NOMO-1 treated with dmso at 0.1 percent for 144 hours (cell line): ENCODE results near the gene TSPAN2.

Source experiments
- DNase-seq: peaks from one replicate; lab custom pipeline; 2025; ENCODE audit not compliant: unreplicated experiment; lab: John Stamatoyannopoulos, UW

Gene TSPAN2

DNA sequence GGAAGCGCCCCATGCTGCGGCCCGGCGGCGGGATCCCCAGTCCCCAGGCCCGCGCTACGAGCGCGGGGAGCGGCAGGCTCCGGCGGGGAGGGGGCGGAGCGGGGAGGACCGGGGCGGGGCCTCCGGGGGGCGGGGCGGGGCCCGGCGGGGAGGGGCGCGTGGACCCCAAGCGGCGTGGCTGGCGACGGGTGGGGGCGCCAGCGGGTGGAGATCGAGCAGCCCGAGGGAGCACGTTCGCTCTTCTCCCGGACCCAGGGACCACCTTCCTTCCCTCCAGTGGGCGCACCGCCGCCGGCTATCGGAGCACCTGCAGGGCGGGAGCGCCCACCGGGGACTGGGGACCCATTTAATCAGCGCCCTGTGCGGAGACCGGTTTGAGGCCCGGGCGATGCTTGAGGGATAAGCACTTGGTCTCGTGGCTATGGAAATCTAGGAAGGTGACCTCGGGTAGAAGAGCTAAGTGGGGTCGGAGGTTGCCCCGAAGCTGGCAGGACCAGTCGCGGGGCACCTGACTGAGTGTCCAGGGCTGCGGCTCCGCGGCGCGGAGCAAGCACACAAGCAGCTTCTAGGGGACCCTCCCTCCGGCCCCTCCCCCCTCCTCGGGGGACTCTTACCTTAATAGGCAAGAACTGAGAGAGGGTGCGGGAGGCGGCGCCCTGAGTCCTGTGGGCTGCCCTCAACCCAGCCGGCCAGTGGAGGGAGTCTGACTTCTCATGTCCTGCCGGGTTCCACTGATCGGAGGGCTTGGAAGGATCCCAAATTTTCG is at the start of gene TSPAN2:
Gene TSPAN2, minus strand, starts transcription at position 84 of the 766 bp plus-strand sequence. Its CDS starts 71 bp downstream, at position 13.
- no peak for DNase-seq

- peak; percentile 49 for DNase-seq
These were observed 49.7 kb upstream of the TSPAN2 start for GRCh38 chr1:115138973-115139372.

- no peak for DNase-seq
These were observed 49.0 kb upstream of the TSPAN2 start for GRCh38 chr1:115138271-115138670.

GRCh38 chr1:115137191-115137590 is 47.9 kb upstream of the TSPAN2 start:
- no peak for DNase-seq

DNA sequence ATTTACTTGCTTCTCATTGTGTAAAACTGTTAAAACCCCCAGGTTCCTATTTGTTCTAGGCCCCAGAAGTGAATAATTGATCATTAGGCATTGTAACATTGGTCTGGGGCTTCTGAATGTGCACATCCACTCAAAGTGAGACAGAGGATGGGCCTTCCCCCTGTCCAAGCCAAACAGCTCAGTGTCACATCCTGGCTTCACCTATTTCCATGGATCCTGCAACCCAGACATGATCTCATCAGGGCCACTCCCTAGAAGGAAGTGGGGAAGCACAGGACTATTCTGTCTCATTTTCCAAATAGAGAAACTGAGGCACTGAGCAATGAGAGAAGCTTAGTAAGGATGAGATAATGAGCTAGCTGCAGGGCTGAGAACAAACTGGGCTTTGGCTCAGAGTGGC is 47.4 kb upstream of the TSPAN2 start:
- DNase-seq: no peak

DNA sequence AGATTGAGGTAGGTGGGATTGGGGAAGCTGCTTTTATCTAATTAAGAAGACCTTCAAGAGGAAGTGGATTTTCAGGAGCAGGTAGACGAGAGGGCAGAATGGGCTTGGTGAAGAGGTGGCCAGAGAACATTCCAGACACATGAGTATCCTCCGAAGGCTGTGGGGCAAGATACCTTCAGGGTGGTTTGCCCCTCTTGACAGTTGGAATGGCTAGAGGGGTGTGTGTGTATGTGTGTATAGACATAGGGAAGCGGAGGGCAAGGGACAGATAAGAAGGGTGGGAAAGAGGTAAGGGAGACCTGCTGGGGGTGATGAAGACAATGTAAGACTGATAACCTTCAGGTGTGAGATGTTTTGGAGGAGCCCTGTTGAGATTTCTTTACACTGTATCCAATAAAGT is 46.8 kb upstream of the TSPAN2 start:
- no peak for DNase-seq

- DNase-seq: no peak
These were observed 46.4 kb upstream of the TSPAN2 start for GRCh38 chr1:115135681-115136080.

DNA sequence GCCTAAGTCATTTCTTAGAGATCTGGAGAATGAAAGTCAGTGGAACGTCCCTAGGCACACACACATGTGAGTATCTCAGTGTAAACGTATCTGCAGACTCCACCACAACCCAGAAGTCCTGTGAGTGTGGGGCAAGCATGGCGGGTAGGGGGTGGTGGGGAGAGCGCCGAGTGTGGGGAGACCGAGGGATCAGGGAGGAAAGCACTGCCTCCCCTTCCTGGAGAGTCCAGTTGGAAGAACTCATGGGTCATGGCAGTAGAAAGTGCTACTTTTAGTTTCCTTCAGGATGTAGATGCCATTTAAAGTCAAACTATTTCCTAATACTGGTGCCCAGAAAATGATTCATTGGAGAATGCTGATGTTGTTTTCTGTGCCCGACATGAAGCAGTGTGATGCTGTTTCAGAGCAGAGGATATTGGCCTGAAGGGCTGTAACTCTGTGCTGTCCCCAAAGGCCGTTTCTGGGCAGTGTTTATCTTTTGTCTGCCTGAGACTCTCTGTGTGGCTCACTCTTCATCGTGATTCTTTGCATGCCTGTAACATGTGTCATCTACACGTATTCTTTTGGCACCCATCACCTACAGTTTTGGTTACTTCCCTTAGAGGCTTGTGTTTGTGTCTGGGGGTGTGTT is 45.7 kb upstream of the TSPAN2 start:
- DNase-seq: no peak

GRCh38 chr1:115134231-115134630 is 44.9 kb upstream of the TSPAN2 start:
- DNase-seq: no peak

DNA sequence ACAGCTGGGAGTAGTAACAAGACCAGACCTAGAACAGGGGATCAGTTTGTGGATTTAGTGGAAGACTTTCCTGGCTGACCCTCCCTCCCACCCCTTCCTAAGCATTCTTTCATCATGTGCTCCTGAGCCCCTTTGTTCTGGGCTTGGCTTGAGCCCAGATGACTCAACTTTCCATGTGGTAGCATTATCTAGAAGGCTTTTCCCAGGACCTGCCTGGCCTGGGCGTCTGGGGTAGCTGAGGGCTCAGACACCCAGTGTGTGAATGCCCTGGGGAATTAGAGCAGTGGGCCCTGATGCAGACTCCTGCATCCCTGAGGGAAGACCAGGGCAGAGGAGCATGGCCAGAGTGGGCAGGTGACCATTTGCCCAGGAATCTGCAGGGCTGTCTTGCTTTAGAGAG is 44.1 kb upstream of the TSPAN2 start:
- no peak for DNase-seq

DNA sequence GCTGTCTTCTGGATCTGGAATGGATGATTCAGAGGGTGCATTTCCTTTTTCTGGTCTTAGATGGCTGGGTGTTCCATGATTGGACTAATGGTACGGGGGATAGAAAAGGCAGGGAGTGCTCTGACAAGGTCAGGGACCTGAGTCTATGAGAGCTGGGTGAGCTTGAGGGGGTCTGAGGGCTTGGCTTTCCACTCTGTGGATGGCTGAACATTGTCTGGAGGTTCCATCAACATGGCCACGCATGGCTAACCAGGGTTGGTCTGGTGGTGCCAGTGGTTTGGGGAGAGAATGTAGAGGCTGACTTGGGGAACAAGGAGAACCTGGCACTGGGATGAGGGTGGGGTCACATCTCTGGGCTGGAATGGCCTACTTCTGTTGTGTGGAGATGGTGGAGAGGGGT is 41.5 kb upstream of the TSPAN2 start:
- DNase-seq: no peak

GRCh38 chr1:115129071-115129640 is 39.9 kb upstream of the TSPAN2 start:
- no peak for DNase-seq

DNA sequence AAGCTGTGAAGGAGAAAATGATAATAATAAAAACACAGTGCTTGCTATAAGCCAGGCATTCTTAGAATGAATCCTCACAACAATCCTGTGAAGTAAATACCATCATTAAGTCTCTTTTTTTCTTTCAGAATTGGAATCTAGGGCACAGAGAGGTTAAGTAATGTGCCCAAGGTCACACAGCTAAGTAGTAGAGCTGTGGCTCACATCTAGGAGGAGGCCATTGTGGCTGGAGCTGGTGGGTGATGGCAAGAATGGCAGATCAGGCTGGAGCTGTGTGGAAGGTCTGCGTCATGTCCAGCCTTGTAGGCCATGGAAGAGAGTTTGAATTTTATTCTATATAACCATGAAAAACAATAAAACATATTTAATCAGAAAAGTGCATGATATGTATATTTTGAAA is 38.2 kb upstream of the TSPAN2 start:
- DNase-seq: no peak

DNA sequence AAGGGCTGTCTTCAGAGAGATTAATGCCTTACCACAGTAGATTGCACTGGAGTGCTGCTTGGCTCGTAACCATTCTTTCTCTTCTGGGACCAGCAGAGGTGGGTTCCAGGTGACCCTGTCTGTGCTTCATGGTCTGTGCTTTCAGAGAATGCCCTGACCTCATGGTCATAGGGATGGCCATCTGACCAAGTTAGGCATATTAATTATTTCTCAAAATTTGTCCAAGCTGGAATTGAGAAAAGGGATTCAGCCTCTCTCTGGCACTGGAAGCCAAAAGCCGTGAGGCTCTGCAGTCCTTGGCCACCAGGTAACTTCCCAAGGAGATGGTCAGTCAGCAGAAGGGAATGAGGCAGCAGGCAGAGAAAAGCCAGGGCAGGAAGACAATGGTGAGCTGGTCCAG is 37.2 kb upstream of the TSPAN2 start:
- DNase-seq: no peak

DNA sequence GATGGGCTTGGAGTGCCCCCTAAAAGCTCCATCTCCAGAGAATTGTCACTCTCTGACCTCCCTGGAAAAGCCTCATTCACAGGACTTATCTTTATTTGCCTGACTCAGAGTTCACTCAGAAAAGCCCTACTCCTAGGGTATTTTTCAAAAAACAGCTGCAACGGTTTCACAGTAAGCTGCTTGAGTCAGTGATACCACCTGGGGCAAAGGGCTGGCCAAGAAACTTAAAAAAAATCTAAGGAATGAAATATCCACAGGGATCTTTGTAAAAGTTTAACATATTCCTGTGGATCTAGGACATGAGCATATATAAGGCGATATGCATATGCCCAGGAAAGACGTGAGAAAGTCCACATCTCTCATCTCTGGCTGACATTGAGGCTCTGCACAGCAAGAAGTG is 33.8 kb upstream of the TSPAN2 start:
- DNase-seq: no peak

DNA sequence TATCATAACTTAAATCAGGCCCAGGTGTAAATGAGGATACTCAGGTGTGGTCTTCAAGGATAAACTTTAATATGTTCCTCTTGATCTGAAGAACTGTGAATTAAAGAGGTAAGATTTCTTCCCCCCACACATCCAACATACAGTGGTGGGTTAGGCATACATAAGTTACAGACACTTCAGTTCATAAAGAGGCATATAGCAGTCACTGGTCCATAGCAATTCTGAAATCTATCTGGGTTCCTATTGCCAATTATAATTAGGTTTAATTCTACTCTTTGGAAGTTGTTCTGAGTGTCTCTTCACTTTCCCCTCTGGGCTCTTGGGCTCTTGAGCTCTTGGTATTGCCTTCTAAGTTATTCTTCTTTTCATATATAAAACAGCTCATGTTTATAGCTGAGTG is 32.5 kb upstream of the TSPAN2 start:
- no peak for DNase-seq

GRCh38 chr1:115120296-115120695 is 31.0 kb upstream of the TSPAN2 start:
- DNase-seq: no peak

GRCh38 chr1:115118611-115119010 is 29.3 kb upstream of the TSPAN2 start:
- DNase-seq: no peak

DNA sequence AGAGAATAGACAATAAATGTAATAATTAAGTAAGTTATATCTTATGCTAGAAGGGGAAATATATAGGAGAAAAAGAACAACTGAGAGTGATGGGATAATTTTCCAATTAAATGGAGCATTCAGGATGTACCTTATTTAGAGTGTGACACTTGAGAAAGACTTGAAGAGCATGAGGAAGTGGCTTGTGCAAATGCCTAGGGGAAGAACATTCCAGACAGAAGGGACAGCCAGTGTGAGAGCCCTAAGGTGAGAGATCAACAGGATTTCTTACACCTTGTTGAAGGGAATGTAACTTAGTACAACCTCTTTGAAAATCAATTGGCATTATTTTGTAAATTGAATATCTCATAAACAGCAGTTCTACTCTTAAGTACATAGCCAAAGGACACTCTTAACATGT is 28.8 kb upstream of the TSPAN2 start:
- DNase-seq: no peak

- no peak for DNase-seq
These were observed 28.0 kb upstream of the TSPAN2 start for GRCh38 chr1:115117298-115117697.

- no peak for DNase-seq
These were observed 27.2 kb upstream of the TSPAN2 start for GRCh38 chr1:115116512-115116911.

DNA sequence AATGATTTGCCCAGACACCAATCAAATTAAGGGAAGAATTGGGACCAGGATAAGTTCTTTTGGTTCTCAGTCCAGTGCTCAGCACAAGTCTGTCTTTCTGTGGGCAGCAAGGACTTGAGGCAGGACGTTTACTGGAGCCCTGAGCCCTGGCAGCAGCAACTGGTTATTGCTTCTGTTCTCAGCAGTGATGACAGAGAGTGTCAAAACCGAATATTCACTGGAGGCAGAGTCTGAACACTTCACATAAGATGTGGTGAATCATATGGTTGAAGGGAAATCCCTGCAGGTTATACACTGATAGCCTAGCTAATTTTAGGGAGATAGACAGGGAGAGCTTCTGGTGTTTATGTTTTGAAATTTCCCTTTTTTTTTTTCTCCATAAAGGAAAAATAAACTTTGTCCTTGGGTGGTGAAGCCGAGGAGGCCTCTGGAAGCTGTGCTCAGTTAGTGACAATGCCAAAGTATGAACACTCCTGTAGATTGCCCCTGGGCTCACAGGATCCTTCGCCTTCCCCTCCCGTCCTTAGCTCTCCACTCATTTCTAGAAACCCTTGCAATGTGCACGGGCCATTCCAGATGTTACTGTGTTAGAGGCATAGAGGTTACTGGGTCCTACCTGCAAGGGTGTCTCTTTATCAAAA is 26.3 kb upstream of the TSPAN2 start:
- DNase-seq: no peak
